GM19395 (cell line): ENCODE data around the gene COL12A1.

Experiments used
- ATAC-seq: cut with Tn5 transposase; IDR thresholded peaks from one replicate; pipeline ENCODE4 v1.9.1; 2021; ENCODE audit warnings: mild to moderate bottlenecking, moderate library complexity; ENCODE audit not compliant: unreplicated experiment

Gene COL12A1

GRCh38 chr6:75107913-75108312, 97.9 kb downstream of the COL12A1 start:
- no peak for ATAC-seq

- ATAC-seq, result no peak
These were observed 99.4 kb downstream of the COL12A1 start for GRCh38 chr6:75106426-75106825.

- ATAC-seq, result no peak
These were observed 102.4 kb downstream of the COL12A1 start for GRCh38 chr6:75103431-75103830.

GRCh38 chr6:75102301-75102700, 103.6 kb downstream of the COL12A1 start:
- no peak for ATAC-seq

GRCh38 chr6:75101896-75102295, 104.0 kb downstream of the COL12A1 start:
- ATAC-seq, result no peak

- ATAC-seq, result no peak
These were observed 107.1 kb downstream of the COL12A1 start for GRCh38 chr6:75098709-75099108.

- ATAC-seq, result no peak
These were observed 108.9 kb downstream of the COL12A1 start for GRCh38 chr6:75096966-75097365.

- ATAC-seq, result no peak
These were observed 111.1 kb downstream of the COL12A1 start for GRCh38 chr6:75094614-75095200.

- no peak for ATAC-seq
These were observed 114.2 kb downstream of the COL12A1 start for GRCh38 chr6:75091467-75092190.

- ATAC-seq, result no peak
These were observed 115.3 kb downstream of the COL12A1 start for GRCh38 chr6:75090576-75090975.

GRCh38 chr6:75089921-75090320, 115.9 kb downstream of the COL12A1 start:
- no peak for ATAC-seq

GRCh38 chr6:75089151-75089897, 116.5 kb downstream of the COL12A1 start:
- no peak for ATAC-seq

- ATAC-seq, result no peak
These were observed 119.8 kb downstream of the COL12A1 start for GRCh38 chr6:75085931-75086635.

- no peak for ATAC-seq
These were observed 120.9 kb downstream of the COL12A1 start for GRCh38 chr6:75084872-75085381.

- ATAC-seq, result no peak
These were observed 121.8 kb downstream of the COL12A1 start for GRCh38 chr6:75084018-75084417.

GRCh38 chr6:75081921-75082320, 123.9 kb downstream of the COL12A1 start:
- no peak for ATAC-seq

- no peak for ATAC-seq
These were observed 124.8 kb downstream of the COL12A1 start for GRCh38 chr6:75081047-75081446.

- no peak for ATAC-seq
These were observed 126.3 kb downstream of the COL12A1 start for GRCh38 chr6:75079589-75079988.

- no peak for ATAC-seq
These were observed 128.2 kb downstream of the COL12A1 start for GRCh38 chr6:75077701-75078100.

- no peak for ATAC-seq
These were observed 129.8 kb downstream of the COL12A1 start for GRCh38 chr6:75076009-75076408.

- no peak for ATAC-seq
These were observed 135.6 kb downstream of the COL12A1 start for GRCh38 chr6:75070244-75070643.
